Measurements from ENCODE around the gene SLC9B2.

The SLC9B2 gene

GRCh38 chr4:103075894-103076746 is 441 bp downstream of the SLC9B2 start:
- DNase-seq (ENCODE audit: extremely low read depth, insufficient read length) = peak; percentile 82
- H3K27me3 ChIP-seq (replicated peaks; ENCODE audit: control insufficient read depth, insufficient read depth, low read length) = no peaks in the 10 kb centered on the region
- H3K36me3 ChIP-seq (ENCODE audit: control insufficient read depth, insufficient read depth, low read length) = no peaks in the 10 kb centered on the region; the same call in none of the 2 replicates
- no peak for TF ChIP-seq CTCF (IDR thresholded peaks at IDR 0.05; ENCODE audit: insufficient read depth, low read length, poor library complexity, severe bottlenecking)
- H3K4me3 ChIP-seq (replicated peaks; ENCODE audit: low read depth, low read length) = peak overlapping the region; percentile 88

- Histone ChIP-seq H3K4me3 (replicated peaks; ENCODE audit: low read depth, low read length) (peak overlapping the region; percentile 88), H3K27me3 (replicated peaks; ENCODE audit: control insufficient read depth, insufficient read depth, low read length) (no peaks in the 10 kb centered on the region), H3K36me3 (ENCODE audit: control insufficient read depth, insufficient read depth, low read length) (no peaks in the 10 kb centered on the region; the same call in none of the 2 replicates)
- no peak for TF ChIP-seq CTCF (IDR thresholded peaks at IDR 0.05; ENCODE audit: insufficient read depth, low read length, poor library complexity, severe bottlenecking)
- peak; percentile 24 for DNase-seq (ENCODE audit: extremely low read depth, insufficient read length)
Observed at GRCh38 chr4:103075435-103075893, 1.1 kb downstream of the SLC9B2 start.

- peak overlapping the region; percentile 88 for H3K4me3 ChIP-seq (replicated peaks; ENCODE audit: low read depth, low read length)
- TF ChIP-seq CTCF (IDR thresholded peaks at IDR 0.05; ENCODE audit: insufficient read depth, low read length, poor library complexity, severe bottlenecking) = no peak
- peak; percentile 40 for DNase-seq (ENCODE audit: extremely low read depth, insufficient read length)
Observed at GRCh38 chr4:103074744-103075434, 1.7 kb downstream of the SLC9B2 start.

GRCh38 chr4:103073792-103074438 is 2.6 kb downstream of the SLC9B2 start:
- no peaks in the 10 kb centered on the region; the same call in none of the 2 replicates for H3K36me3 ChIP-seq (ENCODE audit: control insufficient read depth, insufficient read depth, low read length)
- H3K27me3 ChIP-seq (replicated peaks; ENCODE audit: control insufficient read depth, insufficient read depth, low read length) = no peaks in the 10 kb centered on the region
- no peak for DNase-seq (ENCODE audit: extremely low read depth, insufficient read length)
- no peak for TF ChIP-seq CTCF (IDR thresholded peaks at IDR 0.05; ENCODE audit: insufficient read depth, low read length, poor library complexity, severe bottlenecking)
- peak overlapping the region; percentile 88; the same call in 1 of the 2 replicates for H3K4me3 ChIP-seq (replicated peaks; ENCODE audit: low read depth, low read length)

More at GRCh38 chr4:103074744-103075434, 1.7 kb downstream of the SLC9B2 start:
- H3K27me3 ChIP-seq (replicated peaks; ENCODE audit: control insufficient read depth, insufficient read depth, low read length) = no peaks in the 10 kb centered on the region
- no peaks in the 10 kb centered on the region; the same call in none of the 2 replicates for H3K36me3 ChIP-seq (ENCODE audit: control insufficient read depth, insufficient read depth, low read length)

GRCh38 chr4:103067841-103068547 is 8.6 kb downstream of the SLC9B2 start:
- Histone ChIP-seq H3K4me3 (replicated peaks; ENCODE audit: low read depth, low read length) (no peak overlapping the region), H3K27me3 (replicated peaks; ENCODE audit: control insufficient read depth, insufficient read depth, low read length) (no peaks in the 10 kb centered on the region), H3K36me3 (ENCODE audit: control insufficient read depth, insufficient read depth, low read length) (no peaks in the 10 kb centered on the region; the same call in none of the 2 replicates)
- DNase-seq (ENCODE audit: extremely low read depth, insufficient read length) = no peak
- no peak for TF ChIP-seq CTCF (IDR thresholded peaks at IDR 0.05; ENCODE audit: insufficient read depth, low read length, poor library complexity, severe bottlenecking)
